IPS-18c (cell line): ENCODE results near the gene TRPV2.
A peak's percentile ranks its signal among the peaks of the same experiment; 100 is the strongest.
"Not testable (repeated sequence)": the region's sequence is repeated elsewhere in the genome, so short reads cannot be mapped to it uniquely, and the experiment has no call there.

ENCODE experiments used
- H3K4me3 ChIP-seq: 2 replicates; pipeline ENCODE4 v1.7.0; 2013; ENCODE audit warnings: low read depth, mild to moderate bottlenecking, low read length, moderate library complexity; ENCODE audit not compliant: insufficient read depth
- H3K9me3 ChIP-seq: one replicate; pipeline ENCODE4 v1.6.1; 2013; ENCODE audit warnings: mild to moderate bottlenecking, low read length, moderate library complexity; ENCODE audit not compliant: control insufficient read depth, insufficient read depth

TRPV2 gene

GRCh38 chr17:16415031-16415924 is at the start of gene TRPV2:
Gene TRPV2 (plus strand): TSS chr17:16415571. CDS start chr17:16417669, 2,098 bp downstream.
- no peak within 1 kb of the TSS for H3K4me3 ChIP-seq

GRCh38 chr17:16371742-16372141 is 43.6 kb upstream of the TRPV2 start:
- no peak overlapping the region for H3K4me3 ChIP-seq
- H3K9me3 ChIP-seq = no peaks in the 10 kb centered on the region

More at GRCh38 chr17:16415031-16415924, at the start of gene TRPV2:
- no peaks in the 10 kb centered on the region for H3K9me3 ChIP-seq

GRCh38 chr17:16374146-16374938 is 41.0 kb upstream of the TRPV2 start:
- Histone ChIP-seq H3K9me3 (no peaks in the 10 kb centered on the region), H3K4me3 (no peak overlapping the region)

- Histone ChIP-seq H3K4me3 (no peak overlapping the region), H3K9me3 (peaks cover 2% of the 10 kb centered on the region)
Observed at GRCh38 chr17:16377941-16378341, 37.4 kb upstream of the TRPV2 start.

GRCh38 chr17:16378636-16379282 is 36.6 kb upstream of the TRPV2 start:
- peaks cover 2% of the 10 kb centered on the region for H3K9me3 ChIP-seq

GRCh38 chr17:16379654-16380053 is 35.7 kb upstream of the TRPV2 start:
- peaks cover 2% of the 10 kb centered on the region for H3K9me3 ChIP-seq
- H3K4me3 ChIP-seq = no peak overlapping the region

More at GRCh38 chr17:16378636-16379282, 36.6 kb upstream of the TRPV2 start:
- no peak overlapping the region for H3K4me3 ChIP-seq

GRCh38 chr17:16380640-16381495 is 34.5 kb upstream of the TRPV2 start, which contains the start of gene UBB:
Gene UBB (plus strand): TSS chr17:16381091. CDS start chr17:16381908, 817 bp downstream.
- Histone ChIP-seq H3K4me3 (peak within 1 kb of the TSS; percentile 94), H3K9me3 (peaks cover 2% of the 10 kb centered on the region)

GRCh38 chr17:16381496-16381820 is 33.9 kb upstream of the TRPV2 start:
- Histone ChIP-seq H3K9me3 (peaks cover 2% of the 10 kb centered on the region), H3K4me3 (peak overlapping the region; percentile 94)

GRCh38 chr17:16383216-16383615 is 32.2 kb upstream of the TRPV2 start:
- peaks cover 2% of the 10 kb centered on the region for H3K9me3 ChIP-seq
- H3K4me3 ChIP-seq = no peak overlapping the region

GRCh38 chr17:16383772-16384287 is 31.5 kb upstream of the TRPV2 start:
- Histone ChIP-seq H3K4me3 (no peak overlapping the region), H3K9me3 (peaks cover 2% of the 10 kb centered on the region)

- peaks cover 2% of the 10 kb centered on the region for H3K9me3 ChIP-seq
- no peak overlapping the region for H3K4me3 ChIP-seq
Observed at GRCh38 chr17:16384557-16384956, 30.8 kb upstream of the TRPV2 start.

GRCh38 chr17:16386126-16386507 is 29.3 kb upstream of the TRPV2 start:
- H3K9me3 ChIP-seq = not testable (repeated sequence)
- peak overlapping the region; percentile 46; the same call in 1 of the 2 replicates for H3K4me3 ChIP-seq

- no peak overlapping the region for H3K4me3 ChIP-seq
- no peaks in the 10 kb centered on the region for H3K9me3 ChIP-seq
Observed at GRCh38 chr17:16391451-16391850, 23.9 kb upstream of the TRPV2 start.

- H3K4me3 ChIP-seq, H3K9me3 ChIP-seq: not testable (repeated sequence)
Observed at GRCh38 chr17:16392491-16392890, 22.9 kb upstream of the TRPV2 start.

GRCh38 chr17:16395887-16396286 is 19.5 kb upstream of the TRPV2 start:
- not testable (repeated sequence) for H3K4me3 ChIP-seq, H3K9me3 ChIP-seq

- not testable (repeated sequence) for H3K9me3 ChIP-seq, H3K4me3 ChIP-seq
Observed at GRCh38 chr17:16396693-16397092, 18.7 kb upstream of the TRPV2 start.
